Fibroblast of skin of right quadriceps (primary cell): ENCODE data around the gene URAD.
A peak's percentile ranks its signal among the peaks of the same experiment; 100 is the strongest.
"Not testable (repeated sequence)": the region's sequence is repeated elsewhere in the genome, so short reads cannot be mapped to it uniquely, and the experiment has no call there.

ENCODE experiments used
- DNase-seq: peaks from one replicate; pipeline ENCODE4 v3.0.0-alpha.2; 2013

Gene URAD, protein sequence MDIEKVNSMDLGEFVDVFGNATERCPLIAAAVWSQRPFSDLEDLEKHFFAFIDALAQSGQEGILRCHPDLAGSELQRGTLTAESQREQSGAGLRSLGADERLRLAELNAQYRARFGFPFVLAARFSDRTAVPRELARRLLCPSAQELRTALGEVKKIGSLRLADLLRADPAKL

DNA sequence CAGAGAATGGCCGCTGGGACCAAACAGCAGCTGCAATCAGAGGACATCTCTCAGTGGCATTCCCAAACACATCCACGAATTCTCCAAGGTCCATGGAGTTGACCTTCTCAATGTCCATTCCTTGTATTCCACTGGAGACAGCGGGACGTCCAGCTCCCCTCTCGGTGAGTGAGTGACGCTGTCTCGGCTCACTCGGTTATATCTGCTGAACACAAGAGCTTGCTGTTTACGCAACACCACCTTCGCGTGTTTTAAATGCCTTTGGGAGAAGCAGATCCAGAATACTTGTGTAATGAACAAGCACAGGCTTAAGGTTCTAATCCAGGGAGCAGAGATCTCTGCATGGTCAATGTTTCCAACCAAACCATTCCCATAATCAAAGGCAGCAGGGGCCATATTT lies at the start of gene URAD:
TSS of gene URAD (minus strand) at position 174 of the 400 bp plus-strand sequence. CDS start at position 118, 56 bp downstream.
- DNase-seq: no peak

DNA sequence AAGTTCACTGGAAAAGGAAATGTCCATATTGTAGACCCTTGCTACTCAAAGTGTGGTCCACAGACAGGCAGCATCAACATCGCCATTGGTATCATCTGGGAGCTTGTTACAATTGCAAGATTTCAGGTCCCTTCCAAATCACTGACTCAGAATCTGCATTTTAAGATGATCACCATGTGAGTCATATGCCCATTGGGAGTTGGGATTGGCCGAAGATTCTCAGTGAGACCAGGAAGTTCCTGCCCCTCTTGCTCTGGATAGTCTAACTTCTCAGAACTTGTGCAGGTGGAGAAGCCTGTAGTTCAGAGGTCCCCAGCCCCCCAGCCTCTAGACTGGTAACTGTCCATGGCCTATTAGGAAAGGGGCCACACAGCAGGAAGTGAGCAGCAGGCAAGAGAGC lies 48.9 kb upstream of the URAD start:
- no peak for DNase-seq

DNA sequence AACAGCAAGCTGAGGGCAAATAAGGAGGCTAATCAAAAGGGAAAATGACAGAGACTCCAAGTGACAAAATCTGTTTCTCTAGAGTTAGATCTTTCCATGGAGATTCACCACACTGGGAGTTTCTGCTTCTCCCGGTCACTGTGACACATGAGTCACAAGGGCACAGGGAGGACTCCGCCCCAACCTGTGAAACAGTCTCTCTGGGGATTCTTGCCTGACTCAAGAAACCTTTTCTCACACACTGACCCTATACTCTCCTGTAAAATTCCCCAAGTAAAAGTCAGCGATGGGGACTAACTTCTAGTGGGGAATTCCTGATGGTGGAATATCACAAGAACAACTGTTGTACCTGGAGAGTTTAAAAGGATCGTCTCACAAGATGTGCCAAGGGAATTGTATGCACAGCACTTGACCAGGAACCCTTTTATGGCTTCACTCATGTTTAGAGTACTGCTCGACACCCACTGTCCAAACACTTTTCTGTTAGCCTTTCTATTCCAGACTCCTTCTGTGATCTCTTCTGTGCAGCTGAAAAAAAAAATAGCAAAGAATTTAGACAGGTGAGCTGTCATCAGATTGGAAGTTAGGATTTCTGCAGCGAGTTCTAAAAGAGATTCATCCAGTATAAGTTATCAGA lies 46.8 kb upstream of the URAD start:
- DNase-seq: no peak

DNA sequence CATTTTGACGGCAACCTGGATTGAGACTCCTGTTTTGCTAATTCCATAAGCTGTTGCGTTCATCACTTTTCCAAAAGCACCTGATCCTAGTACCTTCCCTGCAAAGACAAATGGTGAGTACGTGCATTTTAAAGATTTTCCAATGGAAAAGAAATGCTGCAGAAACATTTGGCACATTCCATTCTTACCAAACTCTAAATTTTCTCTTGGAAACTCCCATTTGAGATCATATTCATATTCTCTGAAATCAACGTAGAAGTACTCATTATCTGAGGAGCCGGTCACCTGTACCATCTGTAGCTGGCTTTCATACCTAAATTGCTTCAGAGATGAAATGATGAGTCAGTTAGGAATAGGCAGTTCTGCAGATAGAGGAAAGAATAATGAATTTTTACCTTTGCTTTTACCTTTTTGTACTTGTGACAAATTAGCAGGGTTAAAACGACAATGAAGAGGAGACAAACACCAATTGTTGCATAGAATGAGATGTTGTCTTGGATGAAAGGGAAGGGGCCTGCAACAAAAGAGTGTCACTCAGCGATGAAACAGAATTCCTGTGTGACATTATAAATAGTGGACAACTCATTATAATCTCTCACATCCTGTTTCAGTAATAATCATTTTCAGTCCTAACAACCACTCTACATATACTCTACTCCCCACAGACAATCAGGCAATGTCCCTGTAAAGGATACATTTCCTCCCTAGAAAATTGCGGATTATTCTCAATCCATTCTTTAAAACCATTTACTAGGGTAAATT lies 45.6 kb upstream of the URAD start:
- DNase-seq: no peak

DNA sequence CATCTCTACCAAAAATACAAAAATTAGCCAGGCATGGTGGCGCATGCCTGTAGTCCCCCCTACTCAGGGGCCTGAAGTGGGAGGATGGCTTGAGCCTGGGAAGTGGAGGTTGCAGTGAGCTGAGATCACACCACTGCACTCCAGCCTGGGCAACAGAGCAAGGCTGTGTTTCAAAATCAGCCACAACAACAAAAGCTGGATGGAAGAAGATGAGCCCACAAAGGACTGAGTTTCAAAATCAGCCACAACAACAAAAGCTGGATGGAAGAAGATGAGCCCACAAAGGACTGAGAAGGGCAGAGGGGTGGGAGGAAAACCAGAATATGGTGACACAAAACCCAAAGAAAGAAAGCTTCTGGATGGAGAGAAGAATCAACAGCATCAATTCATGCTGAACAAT lies 43.9 kb upstream of the URAD start:
- DNase-seq: not testable (repeated sequence)

DNA sequence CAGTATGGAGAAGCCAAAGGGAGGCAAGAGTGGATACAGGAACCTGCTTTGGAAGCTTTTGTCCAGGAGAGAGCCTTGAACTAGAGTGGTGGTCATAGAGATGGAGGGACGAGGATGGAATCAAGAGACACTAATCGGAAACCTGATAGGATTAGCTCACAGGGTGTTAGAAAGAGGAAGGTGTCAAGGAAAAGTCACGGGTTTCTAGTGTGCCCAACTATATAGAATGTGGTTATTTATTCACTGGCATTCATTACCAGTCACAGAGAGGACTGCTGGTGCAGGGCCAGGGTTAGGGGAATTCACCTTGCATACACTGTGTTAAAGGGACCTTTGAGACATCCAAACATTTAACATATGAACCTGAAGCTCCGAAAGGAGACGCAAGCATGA lies 43.4 kb upstream of the URAD start:
- DNase-seq: no peak

DNA sequence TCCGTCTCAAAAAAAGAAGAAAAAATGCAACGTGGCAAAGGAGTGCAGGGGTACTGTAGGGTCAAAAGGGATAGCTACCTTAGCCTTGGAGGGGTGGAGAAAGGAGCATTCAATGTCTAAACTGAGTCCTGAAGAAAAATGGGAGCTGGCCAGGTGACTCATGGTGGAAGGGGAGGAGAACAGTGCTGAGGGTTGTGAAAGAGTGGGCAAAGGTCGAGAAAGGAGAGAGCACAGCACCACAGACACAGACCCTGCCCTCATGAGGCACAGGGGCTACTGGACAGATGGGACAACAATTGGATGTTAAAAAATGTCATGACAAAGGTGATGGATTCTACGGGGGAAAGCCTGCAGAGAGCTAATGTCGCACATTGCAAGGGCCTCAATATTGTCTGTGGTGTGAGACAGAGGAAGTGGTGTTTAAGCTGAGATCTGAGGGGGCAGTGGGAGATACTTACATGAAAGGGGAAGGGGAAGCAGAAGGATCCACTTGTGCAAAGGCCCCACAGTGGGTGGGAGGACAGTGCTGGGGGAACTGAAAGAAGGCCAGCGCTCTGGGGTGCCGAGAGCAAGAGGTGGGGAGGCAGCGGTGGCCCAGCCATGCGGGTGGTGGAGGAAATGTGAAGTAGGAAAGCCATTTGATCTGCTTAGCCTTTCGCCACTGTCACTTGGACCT lies 42.9 kb upstream of the URAD start:
- no peak for DNase-seq

DNA sequence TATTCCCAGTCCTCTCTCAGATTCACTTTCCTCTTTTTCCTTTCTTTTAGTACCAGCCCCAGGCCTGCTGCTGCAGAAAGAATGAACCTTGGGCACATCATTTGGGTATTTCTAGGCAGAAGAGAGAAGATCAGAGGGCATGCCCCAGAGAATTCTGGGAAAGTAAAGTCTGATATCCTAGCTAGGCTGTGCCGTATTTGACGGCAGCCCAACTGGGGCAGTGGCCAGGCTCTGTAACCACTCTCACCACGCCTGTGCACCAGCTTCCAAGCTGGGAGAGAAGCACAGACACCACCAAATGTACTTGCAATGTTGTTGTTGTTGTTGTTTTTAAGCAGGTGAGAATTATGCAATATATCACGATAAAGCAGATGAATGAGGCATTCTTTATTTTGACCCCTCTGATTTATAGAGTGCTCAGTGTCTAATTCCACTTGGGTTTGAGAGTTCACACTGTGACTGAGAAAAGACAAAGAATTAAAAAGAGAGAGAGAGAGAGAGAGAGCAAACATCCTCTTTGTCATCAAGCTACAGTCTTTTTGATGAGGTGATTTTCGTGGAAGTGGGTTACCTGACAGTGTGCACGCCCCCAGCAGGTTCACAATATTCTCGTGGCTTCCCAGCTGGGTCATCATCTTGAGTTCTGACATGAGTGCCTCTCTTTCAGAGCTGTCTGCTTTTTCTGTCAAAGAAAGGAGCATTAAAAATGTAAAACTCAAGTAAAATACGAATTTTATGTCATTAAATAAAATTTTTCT lies 39.3 kb upstream of the URAD start:
- no peak for DNase-seq

DNA sequence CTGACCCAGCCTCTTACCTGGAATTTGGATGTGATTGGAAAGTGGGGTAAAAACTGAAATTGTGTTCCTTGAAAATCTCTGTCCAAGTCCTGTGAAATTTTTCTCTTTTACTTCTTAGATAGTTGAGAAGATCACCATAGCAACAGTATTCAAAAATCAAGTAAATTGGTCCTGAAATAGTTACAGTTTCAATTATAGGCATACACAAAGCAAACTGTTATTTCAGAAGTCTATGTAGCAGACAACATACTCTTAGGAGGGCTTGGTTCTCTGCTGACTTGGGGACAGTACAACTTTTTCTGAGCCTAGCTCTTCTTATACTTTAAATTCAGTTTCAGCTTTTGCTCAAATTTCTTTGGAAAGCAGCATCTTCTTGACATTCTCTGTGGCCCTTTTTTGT lies 38.6 kb upstream of the URAD start:
- DNase-seq: no peak

DNA sequence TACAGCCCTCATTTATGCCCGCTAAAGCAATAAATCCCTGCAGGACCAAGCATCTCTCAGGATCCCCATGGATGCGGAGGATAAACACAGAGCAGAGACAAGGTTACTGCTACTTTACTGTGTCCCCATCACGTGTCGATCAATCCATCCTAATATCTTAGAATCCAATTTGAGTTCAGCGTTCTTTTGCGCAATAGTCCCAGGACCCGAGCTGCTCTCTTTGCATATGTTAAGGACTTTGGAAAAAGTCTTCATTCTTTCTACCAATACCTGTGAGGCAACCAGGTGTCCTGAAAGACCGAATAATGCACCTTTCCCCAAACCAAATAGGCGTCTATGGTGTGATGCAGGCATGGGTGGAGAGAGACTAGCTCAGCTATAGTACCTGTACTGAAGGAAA lies 38.0 kb upstream of the URAD start:
- no peak for DNase-seq

DNA sequence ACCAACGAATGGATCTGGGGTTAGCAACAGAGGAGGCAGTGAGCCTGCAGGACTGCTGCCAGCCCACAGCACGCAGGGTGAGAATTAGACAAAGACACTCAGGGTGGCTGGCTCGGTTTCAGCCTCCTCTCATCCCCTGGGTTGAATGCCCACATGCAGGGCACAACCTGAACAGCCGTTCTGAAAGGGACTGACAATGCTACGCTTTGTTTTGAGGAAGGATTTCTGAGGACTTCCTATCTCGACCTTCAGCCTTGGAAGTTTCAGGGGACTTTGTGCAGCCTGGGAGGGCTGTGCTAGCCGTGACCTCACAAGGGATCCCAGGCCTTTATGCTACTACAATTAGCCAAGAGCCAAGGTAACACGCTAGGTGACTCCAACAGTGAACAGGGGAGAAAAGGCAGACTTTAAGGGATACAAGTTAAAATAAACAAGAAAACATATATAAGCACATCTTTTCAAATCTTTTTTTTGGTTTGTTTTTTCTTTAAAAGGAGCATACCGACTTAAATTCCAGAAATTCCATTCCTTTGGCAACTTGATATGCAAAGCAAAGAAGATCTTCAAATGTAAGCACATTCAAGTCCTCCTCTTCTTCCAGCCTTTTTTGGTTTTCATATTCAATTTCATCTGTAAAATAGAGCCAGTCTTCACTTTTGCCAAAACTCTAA lies 34.5 kb upstream of the URAD start:
- peak; percentile 7 for DNase-seq

DNA sequence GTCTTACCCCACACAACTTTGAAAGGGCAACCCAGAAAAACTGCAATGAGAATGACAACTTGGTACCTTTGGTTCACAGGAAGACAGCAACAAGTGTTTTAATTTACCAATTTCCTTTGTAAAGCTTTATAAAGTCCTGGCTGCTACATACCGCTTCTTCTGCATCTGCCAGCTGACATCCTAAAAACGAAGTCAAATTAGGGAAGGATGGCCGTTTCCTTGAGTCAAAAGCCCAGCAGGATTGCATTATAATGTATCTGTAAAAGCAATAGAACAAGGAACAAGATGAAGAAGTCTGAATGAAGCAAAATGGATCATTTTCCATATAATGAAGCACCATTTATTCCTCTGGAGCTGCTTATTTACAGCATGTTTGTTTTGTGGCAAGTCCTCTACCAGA lies 25.8 kb upstream of the URAD start:
- DNase-seq: no peak

DNA sequence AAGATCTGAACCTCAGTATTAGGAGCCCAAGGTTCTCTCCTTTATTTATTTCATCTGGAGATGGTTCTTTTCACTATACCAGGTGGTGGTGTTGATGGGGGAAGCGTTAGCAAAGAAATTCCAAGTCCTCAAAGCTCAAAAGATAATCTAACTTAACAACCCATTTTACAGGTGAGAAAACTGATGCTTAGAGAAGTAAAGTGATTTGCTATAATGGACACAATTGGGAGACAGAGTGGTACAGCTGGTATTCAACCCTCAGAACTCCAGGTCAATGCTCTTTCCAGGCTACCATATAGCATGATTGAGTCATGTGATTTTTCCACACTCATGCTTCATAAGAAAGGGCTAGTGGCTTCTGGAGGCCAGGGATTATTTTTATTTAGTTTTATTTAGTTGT lies 25.0 kb upstream of the URAD start:
- DNase-seq: no peak

DNA sequence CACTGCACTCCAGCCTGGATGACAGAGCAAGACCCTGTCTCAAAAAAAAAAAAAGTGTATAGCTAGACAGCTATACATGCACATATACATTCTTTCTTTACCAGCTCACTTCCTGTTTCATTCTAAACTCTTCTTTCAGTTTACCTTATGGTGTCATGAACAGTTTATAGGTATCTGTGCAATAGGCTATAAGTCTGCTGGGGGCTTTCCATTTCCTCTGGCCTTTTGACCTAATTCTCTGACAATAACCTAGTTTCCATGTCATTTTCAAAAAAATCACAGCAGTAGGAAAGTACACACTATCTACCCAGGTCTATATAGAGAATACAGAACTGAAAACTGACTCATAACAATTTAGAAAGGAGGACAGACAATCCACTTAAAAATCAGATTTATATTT lies 24.4 kb upstream of the URAD start:
- peak; percentile 6 for DNase-seq

DNA sequence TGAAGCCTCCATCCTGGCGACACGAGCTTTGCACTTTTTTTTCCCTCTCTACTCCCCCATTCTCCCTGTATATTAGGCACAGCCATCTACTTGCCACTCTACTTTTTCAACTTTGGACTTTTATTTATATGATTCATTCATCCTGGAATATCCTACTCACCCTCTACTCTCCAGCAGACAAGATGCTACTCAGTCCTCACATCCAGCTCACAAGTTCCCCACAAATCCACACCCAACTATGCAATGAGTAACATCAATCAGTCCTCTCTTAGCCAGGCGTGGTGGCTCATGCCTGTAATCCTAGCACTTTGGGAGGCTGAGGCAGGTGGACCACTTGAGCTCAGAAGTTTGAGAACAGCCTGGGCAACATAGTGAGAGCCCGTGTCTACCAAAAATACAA lies 23.9 kb upstream of the URAD start:
- DNase-seq: no peak

DNA sequence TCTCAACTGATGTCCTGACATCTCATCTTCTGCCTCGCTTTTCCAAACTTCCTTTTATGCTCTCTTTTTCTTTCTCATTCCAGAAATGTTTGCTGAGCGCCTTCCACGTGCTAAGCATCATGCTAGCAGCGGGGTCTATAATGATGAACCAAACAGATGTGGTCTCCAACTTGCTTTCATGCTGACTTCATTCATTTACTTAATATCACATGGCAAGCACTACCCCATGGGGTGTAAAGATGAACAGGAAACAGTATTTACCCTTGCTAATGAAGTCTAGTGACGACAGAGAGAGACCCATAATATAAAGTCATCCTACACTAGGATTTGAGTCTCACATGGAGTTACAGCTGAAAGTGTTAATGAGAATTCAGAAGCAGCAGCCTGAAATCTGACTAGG lies 21.6 kb upstream of the URAD start:
- no peak for DNase-seq

DNA sequence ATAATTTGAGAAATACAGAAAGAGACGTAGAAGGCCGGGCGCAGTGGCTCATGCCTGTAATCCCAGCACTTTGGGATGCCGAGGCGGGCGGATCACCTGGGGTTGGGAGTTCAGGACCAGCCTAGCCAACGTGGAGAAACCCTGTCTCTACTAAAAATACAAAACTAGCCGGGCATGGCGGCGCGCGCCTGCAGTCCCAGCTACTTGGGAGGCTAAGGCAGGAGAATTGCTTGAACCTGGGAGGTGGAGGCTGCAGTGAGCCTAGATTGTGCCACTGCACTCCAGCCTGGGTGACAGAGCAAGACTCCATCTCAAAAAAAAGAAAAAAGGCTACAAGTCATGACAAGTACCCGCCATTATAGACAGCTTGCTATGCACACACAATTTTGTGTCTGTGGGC lies 16.5 kb upstream of the URAD start:
- DNase-seq: not testable (repeated sequence)

DNA sequence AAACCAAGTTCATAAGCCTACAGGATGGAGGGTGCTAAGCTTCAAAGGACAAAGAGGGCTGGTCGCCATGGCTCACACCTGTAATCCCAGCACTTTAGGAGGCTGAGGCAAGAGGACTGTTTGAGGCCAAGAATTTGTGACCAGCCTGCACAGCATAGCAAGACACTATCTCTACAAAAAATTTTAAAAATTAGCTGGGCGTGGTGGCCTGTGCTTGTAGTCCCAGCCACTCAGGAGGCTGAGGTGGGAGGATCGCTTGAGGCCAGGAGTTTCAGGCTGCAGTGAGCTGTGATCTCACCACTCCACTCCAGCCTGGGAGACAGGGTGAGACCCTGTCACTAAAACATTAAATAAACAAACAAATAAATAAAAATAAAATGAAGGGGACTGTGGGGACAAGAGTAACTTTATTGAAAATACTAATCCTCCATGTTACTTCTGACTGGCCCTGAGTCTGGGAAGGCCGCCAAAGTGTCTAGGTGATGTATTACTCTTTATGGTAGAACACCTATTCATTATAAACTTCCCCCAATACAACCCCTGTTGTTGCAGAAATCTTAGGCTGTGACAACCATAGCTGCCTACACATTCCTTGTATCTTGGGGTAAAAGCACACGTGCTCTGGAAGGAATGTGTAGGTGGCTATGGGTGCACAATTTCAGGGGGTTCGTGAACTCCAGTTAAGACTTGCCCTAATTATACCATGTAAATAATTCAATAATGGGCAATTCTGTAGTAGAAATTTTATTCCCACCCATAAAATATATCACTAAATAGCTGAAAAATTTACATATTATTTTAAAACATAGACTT lies 14.6 kb upstream of the URAD start:
- no peak for DNase-seq

DNA sequence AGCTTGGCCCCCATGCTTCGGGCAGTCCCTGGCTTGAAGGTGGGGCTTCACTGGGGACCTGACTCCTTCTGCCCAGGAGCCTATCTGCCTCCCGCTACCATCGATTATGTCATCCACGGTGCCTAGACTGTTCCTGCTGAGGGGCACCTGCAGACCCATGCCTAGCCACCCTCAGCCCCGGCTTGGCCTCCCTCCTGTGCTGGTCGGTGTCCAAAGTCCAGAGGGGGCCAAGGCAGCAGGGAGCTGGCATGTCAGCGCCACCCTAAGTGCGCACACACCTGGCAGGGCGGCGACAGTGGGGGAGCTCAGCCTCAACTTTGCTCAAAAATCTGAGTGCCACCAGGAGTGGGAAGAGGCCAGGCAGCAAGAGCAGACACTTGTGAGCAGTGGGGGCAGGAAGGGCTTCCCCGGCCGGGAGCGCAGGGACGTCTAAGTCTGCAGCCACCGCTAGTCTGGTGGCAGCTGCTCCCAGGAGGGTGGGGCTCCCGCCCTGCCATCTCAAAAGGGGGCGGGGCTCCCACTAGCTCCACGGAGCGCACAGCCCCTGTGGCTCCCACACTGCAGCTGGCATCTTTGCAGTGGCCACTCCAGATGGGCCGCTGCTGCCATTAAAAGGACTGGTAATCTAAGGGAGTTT lies 13.5 kb upstream of the URAD start:
- DNase-seq: no peak

DNA sequence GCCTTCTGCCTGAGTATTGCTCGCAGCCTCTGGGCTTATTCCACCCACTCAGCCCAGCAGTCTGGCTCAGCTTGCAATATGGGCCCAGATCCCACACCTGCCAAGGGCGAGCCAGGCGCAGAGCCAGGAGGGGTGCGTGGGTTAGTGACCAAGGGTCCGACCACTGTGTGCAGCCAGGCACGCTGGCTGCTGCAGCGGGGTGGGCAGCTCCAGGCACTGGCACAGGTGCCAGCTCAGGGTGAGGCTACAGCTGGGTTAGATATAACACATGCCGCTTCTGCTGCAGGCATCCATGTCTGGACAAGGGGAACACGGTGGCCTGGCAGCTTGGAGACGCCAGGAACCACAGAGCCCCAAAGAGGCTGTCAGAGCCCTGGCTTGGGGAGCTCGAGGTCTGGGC lies 12.6 kb upstream of the URAD start:
- DNase-seq: no peak

DNA sequence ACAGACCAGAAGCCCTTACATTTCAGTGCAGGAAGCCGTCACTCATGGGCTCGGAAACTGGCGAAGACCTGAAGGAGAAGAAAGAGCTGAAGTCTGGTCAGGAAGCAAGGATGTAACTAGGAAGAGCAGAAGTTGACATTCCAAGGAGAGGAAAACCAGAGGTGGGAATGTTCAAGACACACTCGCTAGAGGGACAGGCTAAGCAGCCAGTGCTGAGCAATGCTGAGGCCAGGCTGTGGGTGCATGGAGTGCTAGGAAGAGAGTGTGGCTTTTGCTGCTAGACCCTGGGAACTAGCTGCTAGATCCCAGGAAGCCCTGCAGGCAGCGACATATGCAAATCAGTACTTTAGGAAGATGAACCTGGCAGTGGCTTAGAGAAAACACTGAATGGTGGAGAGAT lies 12.1 kb upstream of the URAD start:
- no peak for DNase-seq
